AG10803 (cell line): Measurements from ENCODE around the gene AGER.
"Not testable (repeated sequence)": the region's sequence is repeated elsewhere in the genome, so short reads cannot be mapped to it uniquely, and the experiment has no call there.

Experiments used
- DNase-seq: peaks from one replicate; pipeline ENCODE4 v3.0.0; 2010; ENCODE audit warnings: low read depth
- H3K4me3 ChIP-seq: 2 replicates; pipeline ENCODE4 v1.5.1; 2011; ENCODE audit warnings: mild to moderate bottlenecking, low read length, control low read depth
- CTCF ChIP-seq: conservative IDR thresholded peaks from 2 replicates; pipeline ENCODE4 v1.5.1; 2011; ENCODE audit warnings: mild to moderate bottlenecking, low read length, control low read depth, inconsistent platforms

The AGER gene

GRCh38 chr6:32198345-32198696 is 14.3 kb upstream of the AGER start:
- no peak for TF ChIP-seq CTCF
- no peak overlapping the region for H3K4me3 ChIP-seq
- no peak for DNase-seq

- peak overlapping the region; percentile 99 for H3K4me3 ChIP-seq
- TF ChIP-seq CTCF: 0 out of 2 replicates have a peak, but pooled peaks have one; percentile 8
- no peak for DNase-seq
Measured at GRCh38 chr6:32196682-32197616, 12.9 kb upstream of the AGER start.

- H3K4me3 ChIP-seq: peak overlapping the region; percentile 99
- no peak for TF ChIP-seq CTCF
- DNase-seq: peak; percentile 79
Measured at GRCh38 chr6:32195902-32196681, 12.0 kb upstream of the AGER start.

GRCh38 chr6:32195652-32195901 is 11.5 kb upstream of the AGER start:
- peak; percentile 100 for DNase-seq
- TF ChIP-seq CTCF: peak; percentile 32
- no peak overlapping the region for H3K4me3 ChIP-seq

- peak overlapping the region; percentile 65 for H3K4me3 ChIP-seq
- peak; percentile 72 for TF ChIP-seq CTCF
- peak; percentile 61 for DNase-seq
Measured at GRCh38 chr6:32194825-32195651, 11.0 kb upstream of the AGER start.

- H3K4me3 ChIP-seq: no peak overlapping the region
- DNase-seq: no peak
- TF ChIP-seq CTCF: no peak
Measured at GRCh38 chr6:32194388-32194787, 10.3 kb upstream of the AGER start.

GRCh38 chr6:32193096-32193495 is 9.0 kb upstream of the AGER start:
- H3K4me3 ChIP-seq, DNase-seq: not testable (repeated sequence)
